ENCODE data around the gene ANKRD24. TPM values are rescaled to one million over a fixed set of nuclear protein-coding genes. Genes with fewer than 3 reads are reported as not detected.

ANKRD24 gene
- total RNA-seq, 1 donor from 2014 or later: 0.15 TPM

DNA sequence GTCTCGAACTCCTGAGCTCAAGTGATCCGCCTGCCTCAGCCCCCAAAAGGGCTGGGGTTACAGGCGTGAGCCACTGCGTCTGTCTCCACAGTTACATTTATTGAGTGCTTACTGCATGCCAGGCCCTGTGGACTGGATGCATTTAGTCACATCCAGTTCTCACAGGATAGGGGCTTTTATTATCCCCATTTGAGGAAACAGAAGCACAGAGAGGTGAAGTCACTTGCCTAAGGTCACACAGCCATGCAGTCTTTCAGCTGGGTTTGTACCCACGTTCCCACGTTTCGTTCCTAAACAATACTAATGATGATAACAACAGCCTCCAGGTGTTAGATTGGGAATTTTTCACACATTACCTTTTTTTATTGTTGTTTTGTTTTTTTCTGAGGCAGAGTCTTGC, 37.7 kb downstream of the ANKRD24 start:
- H3K4me3 ChIP-seq: no peak overlapping the region
- DNase-seq (ENCODE audit: low spot score): no peak
- H3K27me3 ChIP-seq: no peaks in the 10 kb centered on the region
- peaks cover 3% of the 10 kb centered on the region for H3K4me1 Mint-ChIP-seq
- no peaks in the 10 kb centered on the region for H3K79me2 ChIP-seq (ENCODE audit: low read depth)
- H3K9me3 Mint-ChIP-seq: peaks cover 3% of the 10 kb centered on the region
- no peak overlapping the region for H3K9ac ChIP-seq
- no peak overlapping the region for H3K27ac Mint-ChIP-seq
- no peaks in the 10 kb centered on the region for H4K20me1 ChIP-seq (ENCODE audit: low read depth)
- H3K4me3 Mint-ChIP-seq: no peak overlapping the region
- peaks cover 6% of the 10 kb centered on the region for H3F3A ChIP-seq (ENCODE audit: low read depth)
- no peaks in the 10 kb centered on the region for H3K36me3 Mint-ChIP-seq
- no peak for TF ChIP-seq EZH2 (IDR thresholded peaks at IDR 0.05)
- no peak for TF ChIP-seq EZH2phosphoT487 (IDR thresholded peaks at IDR 0.05)
- TF ChIP-seq, protein P1, sequence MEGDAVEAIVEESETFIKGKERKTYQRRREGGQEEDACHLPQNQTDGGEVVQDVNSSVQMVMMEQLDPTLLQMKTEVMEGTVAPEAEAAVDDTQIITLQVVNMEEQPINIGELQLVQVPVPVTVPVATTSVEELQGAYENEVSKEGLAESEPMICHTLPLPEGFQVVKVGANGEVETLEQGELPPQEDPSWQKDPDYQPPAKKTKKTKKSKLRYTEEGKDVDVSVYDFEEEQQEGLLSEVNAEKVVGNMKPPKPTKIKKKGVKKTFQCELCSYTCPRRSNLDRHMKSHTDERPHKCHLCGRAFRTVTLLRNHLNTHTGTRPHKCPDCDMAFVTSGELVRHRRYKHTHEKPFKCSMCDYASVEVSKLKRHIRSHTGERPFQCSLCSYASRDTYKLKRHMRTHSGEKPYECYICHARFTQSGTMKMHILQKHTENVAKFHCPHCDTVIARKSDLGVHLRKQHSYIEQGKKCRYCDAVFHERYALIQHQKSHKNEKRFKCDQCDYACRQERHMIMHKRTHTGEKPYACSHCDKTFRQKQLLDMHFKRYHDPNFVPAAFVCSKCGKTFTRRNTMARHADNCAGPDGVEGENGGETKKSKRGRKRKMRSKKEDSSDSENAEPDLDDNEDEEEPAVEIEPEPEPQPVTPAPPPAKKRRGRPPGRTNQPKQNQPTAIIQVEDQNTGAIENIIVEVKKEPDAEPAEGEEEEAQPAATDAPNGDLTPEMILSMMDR (IDR thresholded peaks at IDR 0.05): no peak
- no peaks in the 10 kb centered on the region for H3K36me3 ChIP-seq
- H3K27ac ChIP-seq: no peak overlapping the region
- no peaks in the 10 kb centered on the region for H3K9me3 ChIP-seq (ENCODE audit: low read depth)
- no peak overlapping the region for H2AFZ ChIP-seq (replicated peaks)
- peaks cover 2% of the 10 kb centered on the region for H3K27me3 Mint-ChIP-seq (ENCODE audit: insufficient read depth, low read depth)
- H3K4me2 ChIP-seq: no peak overlapping the region
- no peaks in the 10 kb centered on the region for H3K4me1 ChIP-seq

DNA sequence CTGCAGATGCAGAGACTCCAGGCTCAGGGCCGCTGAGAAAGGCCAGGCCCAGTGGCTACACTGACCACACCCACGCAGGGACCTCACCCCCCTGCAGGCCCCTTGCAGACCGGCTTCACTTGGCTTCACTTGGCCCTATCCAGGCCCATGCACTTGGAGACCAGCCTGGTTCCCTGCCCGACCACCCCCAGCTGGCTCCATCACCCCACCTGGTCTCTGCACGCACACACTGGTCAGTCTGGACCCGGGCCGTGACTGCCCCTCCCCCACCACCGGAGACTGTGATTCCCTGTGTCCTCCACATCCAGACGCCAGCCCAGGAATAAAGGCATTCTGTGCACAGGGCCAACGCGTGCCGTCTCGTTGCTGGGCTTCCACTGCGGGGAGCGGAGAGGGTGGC, 42.0 kb downstream of the ANKRD24 start:
- H3K4me1 Mint-ChIP-seq: peaks cover 3% of the 10 kb centered on the region
- Histone ChIP-seq H3K27ac (no peak overlapping the region), H3K4me1 (no peaks in the 10 kb centered on the region), H3K4me3 (no peak overlapping the region), H3F3A (ENCODE audit: low read depth) (peaks cover 5% of the 10 kb centered on the region), H3K4me2 (no peak overlapping the region), H3K36me3 (no peaks in the 10 kb centered on the region), H4K20me1 (ENCODE audit: low read depth) (no peaks in the 10 kb centered on the region), H3K27me3 (no peaks in the 10 kb centered on the region), H2AFZ (replicated peaks) (no peak overlapping the region), H3K79me2 (ENCODE audit: low read depth) (no peaks in the 10 kb centered on the region), H3K9me3 (ENCODE audit: low read depth) (no peaks in the 10 kb centered on the region), H3K9ac (no peak overlapping the region)
- no peaks in the 10 kb centered on the region for H3K9me3 Mint-ChIP-seq
- DNase-seq (ENCODE audit: low spot score): no peak
- peak overlapping the region; percentile 53 for H3K27ac Mint-ChIP-seq
- peaks cover 2% of the 10 kb centered on the region for H3K27me3 Mint-ChIP-seq (ENCODE audit: insufficient read depth, low read depth)
- no peak overlapping the region for H3K4me3 Mint-ChIP-seq
- no peaks in the 10 kb centered on the region for H3K36me3 Mint-ChIP-seq
- TF ChIP-seq, protein P1 (IDR thresholded peaks at IDR 0.05): no peak
- TF ChIP-seq EZH2phosphoT487 (IDR thresholded peaks at IDR 0.05) (no peak), EZH2 (IDR thresholded peaks at IDR 0.05) (no peak)

DNA sequence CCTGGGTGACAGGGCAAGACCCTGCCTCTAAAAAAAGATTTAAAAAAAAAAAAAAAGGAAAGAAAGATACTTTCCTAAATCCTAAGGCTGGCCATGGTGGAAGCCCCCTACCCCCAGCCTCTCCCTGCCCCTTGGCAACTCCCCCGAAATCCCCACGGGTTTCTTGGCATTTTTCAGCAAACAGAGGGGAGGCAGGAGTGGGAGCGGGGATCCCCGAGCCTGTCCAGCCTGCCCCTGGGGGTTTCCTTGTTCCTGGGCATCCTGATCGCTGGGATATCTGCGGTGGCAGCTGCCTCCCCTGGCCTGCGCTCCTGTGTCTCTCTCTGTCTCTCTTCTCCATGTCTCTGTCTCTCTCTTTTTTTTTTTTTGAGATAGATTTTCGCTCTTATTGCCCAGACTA, 43.4 kb downstream of the ANKRD24 start:
- no peaks in the 10 kb centered on the region for H3K79me2 ChIP-seq (ENCODE audit: low read depth)
- H3K9me3 ChIP-seq (ENCODE audit: low read depth): no peaks in the 10 kb centered on the region
- no peaks in the 10 kb centered on the region for H4K20me1 ChIP-seq (ENCODE audit: low read depth)
- H3K9ac ChIP-seq: no peak overlapping the region
- no peak overlapping the region for H3K4me3 ChIP-seq
- peaks cover 3% of the 10 kb centered on the region for H3K4me1 Mint-ChIP-seq
- H3K27me3 Mint-ChIP-seq (ENCODE audit: insufficient read depth, low read depth): peaks cover 2% of the 10 kb centered on the region
- H3K27me3 ChIP-seq: no peaks in the 10 kb centered on the region
- no peak for DNase-seq (ENCODE audit: low spot score)
- TF ChIP-seq EZH2 (IDR thresholded peaks at IDR 0.05) (no peak), EZH2phosphoT487 (IDR thresholded peaks at IDR 0.05) (no peak)
- TF ChIP-seq, protein P1 (IDR thresholded peaks at IDR 0.05): no peak
- H3K36me3 Mint-ChIP-seq: no peaks in the 10 kb centered on the region
- H3K27ac ChIP-seq: no peak overlapping the region
- H3F3A ChIP-seq (ENCODE audit: low read depth): peaks cover 5% of the 10 kb centered on the region
- H3K4me2 ChIP-seq: no peak overlapping the region
- no peaks in the 10 kb centered on the region for H3K9me3 Mint-ChIP-seq
- no peak overlapping the region for H2AFZ ChIP-seq (replicated peaks)
- H3K27ac Mint-ChIP-seq: no peak overlapping the region
- H3K4me1 ChIP-seq: no peaks in the 10 kb centered on the region
- no peaks in the 10 kb centered on the region for H3K36me3 ChIP-seq
- H3K4me3 Mint-ChIP-seq: no peak overlapping the region

All from neural progenitor cell (in vitro differentiated cells).